Activated effector memory CD4-positive, alpha-beta T cell treated with anti-CD3 and anti-CD28 coated beads, Interleukin-2, amount 50 U/mL, for 16 hours (primary cell): ENCODE measurements around the gene DNAJB1.

Source experiments
- DNase-seq: peaks from one replicate; pipeline ENCODE4 v3.0.0-alpha.2; 2020

Gene DNAJB1

GRCh38 chr19:14472202-14472938, 45.8 kb downstream of the DNAJB1 start:
- peak; percentile 95 for DNase-seq

GRCh38 chr19:14471436-14472187, 46.6 kb downstream of the DNAJB1 start:
- DNase-seq, result no peak

GRCh38 chr19:14470031-14470876, 47.9 kb downstream of the DNAJB1 start:
- no peak for DNase-seq

GRCh38 chr19:14467816-14468215, 50.4 kb downstream of the DNAJB1 start:
- DNase-seq, result no peak

- DNase-seq, result no peak
These were observed 50.8 kb downstream of the DNAJB1 start for GRCh38 chr19:14467391-14467790.
